ENCODE data around the gene FAM171A1. TPM values are rescaled to one million over a fixed set of nuclear protein-coding genes. Genes with fewer than 3 reads are reported as not detected.
A peak's percentile ranks its signal among the peaks of the same experiment; 100 is the strongest.

The FAM171A1 gene
- total and polyA plus RNA-seq, 2 of the 13 experiments (the other 11 are each of a cell fraction or from before 2014, with no cell fraction given): 21.5 to 34.7 TPM

- TF ChIP-seq, protein P1, sequence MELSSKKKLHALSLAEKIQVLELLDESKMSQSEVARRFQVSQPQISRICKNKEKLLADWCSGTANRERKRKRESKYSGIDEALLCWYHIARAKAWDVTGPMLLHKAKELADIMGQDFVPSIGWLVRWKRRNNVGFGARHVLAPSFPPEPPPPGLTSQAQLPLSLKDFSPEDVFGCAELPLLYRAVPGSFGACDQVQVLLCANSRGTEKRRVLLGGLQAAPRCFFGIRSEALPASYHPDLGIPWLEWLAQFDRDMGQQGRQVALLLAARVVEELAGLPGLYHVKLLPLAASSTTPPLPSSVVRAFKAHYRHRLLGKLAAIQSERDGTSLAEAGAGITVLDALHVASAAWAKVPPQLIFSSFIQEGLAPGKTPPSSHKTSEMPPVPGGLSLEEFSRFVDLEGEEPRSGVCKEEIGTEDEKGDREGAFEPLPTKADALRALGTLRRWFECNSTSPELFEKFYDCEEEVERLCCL (CRISPR knock-in tag; IDR thresholded peaks at IDR 0.05; ENCODE audit: borderline replicate concordance): no peak
- TF ChIP-seq ELF3 (CRISPR knock-in tag; IDR thresholded peaks at IDR 0.05) (no peak), ZNF513 (CRISPR knock-in tag; conservative IDR thresholded peaks at IDR 0.05) (no peak), HMGXB4 (CRISPR knock-in tag; IDR thresholded peaks at IDR 0.05; ENCODE audit: borderline replicate concordance in 1 of 2, low read depth in 1 of 2) (peak; percentile 61 to 81; a peak in 3 of 4 replicates), ZNF552 (CRISPR knock-in tag; IDR thresholded peaks at IDR 0.05; ENCODE audit: borderline replicate concordance) (no peak), ZNF687 (CRISPR knock-in tag; IDR thresholded peaks at IDR 0.05) (peak; percentile 67), ETV5 (CRISPR knock-in tag; IDR thresholded peaks at IDR 0.05; ENCODE audit: borderline replicate concordance) (no peak), PHF8 (CRISPR knock-in tag; IDR thresholded peaks at IDR 0.05) (peak; percentile 74), ZNF639 (CRISPR knock-in tag; conservative IDR thresholded peaks at IDR 0.05) (no peak), MATR3 (CRISPR knock-in tag; IDR thresholded peaks at IDR 0.05) (no peak)
- TF ChIP-seq, protein P2, sequence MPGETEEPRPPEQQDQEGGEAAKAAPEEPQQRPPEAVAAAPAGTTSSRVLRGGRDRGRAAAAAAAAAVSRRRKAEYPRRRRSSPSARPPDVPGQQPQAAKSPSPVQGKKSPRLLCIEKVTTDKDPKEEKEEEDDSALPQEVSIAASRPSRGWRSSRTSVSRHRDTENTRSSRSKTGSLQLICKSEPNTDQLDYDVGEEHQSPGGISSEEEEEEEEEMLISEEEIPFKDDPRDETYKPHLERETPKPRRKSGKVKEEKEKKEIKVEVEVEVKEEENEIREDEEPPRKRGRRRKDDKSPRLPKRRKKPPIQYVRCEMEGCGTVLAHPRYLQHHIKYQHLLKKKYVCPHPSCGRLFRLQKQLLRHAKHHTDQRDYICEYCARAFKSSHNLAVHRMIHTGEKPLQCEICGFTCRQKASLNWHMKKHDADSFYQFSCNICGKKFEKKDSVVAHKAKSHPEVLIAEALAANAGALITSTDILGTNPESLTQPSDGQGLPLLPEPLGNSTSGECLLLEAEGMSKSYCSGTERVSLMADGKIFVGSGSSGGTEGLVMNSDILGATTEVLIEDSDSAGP (CRISPR knock-in tag; IDR thresholded peaks at IDR 0.05; ENCODE audit: borderline replicate concordance): peak; percentile 61; the same call in 1 of the 2 replicates
- TF ChIP-seq, protein P3, sequence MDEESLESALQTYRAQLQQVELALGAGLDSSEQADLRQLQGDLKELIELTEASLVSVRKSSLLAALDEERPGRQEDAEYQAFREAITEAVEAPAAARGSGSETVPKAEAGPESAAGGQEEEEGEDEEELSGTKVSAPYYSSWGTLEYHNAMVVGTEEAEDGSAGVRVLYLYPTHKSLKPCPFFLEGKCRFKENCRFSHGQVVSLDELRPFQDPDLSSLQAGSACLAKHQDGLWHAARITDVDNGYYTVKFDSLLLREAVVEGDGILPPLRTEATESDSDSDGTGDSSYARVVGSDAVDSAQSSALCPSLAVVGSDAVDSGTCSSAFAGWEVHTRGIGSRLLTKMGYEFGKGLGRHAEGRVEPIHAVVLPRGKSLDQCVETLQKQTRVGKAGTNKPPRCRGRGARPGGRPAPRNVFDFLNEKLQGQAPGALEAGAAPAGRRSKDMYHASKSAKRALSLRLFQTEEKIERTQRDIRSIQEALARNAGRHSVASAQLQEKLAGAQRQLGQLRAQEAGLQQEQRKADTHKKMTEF (CRISPR knock-in tag; IDR thresholded peaks at IDR 0.05): peak; percentile 51; the same call in 1 of the 2 replicates
These were observed 203.4 kb downstream of the FAM171A1 start (continued) for GRCh38 chr10:15167411-15168290.
